SKM-1 treated with dmso at 0.1 percent for 144 hours (cell line): ENCODE data around the gene KCNJ18.
"Not testable (repeated sequence)": the region's sequence is repeated elsewhere in the genome, so short reads cannot be mapped to it uniquely, and the experiment has no call there.

Experiments used
- DNase-seq: peaks from one replicate; lab custom pipeline; 2025; ENCODE audit not compliant: unreplicated experiment; lab: John Stamatoyannopoulos, UW

KCNJ18 gene

GRCh38 chr17:21683897-21684296 is 8.4 kb upstream of the KCNJ18 start:
- not testable (repeated sequence) for DNase-seq

GRCh38 chr17:21684384-21684783 is 7.9 kb upstream of the KCNJ18 start:
- DNase-seq: not testable (repeated sequence)

DNA sequence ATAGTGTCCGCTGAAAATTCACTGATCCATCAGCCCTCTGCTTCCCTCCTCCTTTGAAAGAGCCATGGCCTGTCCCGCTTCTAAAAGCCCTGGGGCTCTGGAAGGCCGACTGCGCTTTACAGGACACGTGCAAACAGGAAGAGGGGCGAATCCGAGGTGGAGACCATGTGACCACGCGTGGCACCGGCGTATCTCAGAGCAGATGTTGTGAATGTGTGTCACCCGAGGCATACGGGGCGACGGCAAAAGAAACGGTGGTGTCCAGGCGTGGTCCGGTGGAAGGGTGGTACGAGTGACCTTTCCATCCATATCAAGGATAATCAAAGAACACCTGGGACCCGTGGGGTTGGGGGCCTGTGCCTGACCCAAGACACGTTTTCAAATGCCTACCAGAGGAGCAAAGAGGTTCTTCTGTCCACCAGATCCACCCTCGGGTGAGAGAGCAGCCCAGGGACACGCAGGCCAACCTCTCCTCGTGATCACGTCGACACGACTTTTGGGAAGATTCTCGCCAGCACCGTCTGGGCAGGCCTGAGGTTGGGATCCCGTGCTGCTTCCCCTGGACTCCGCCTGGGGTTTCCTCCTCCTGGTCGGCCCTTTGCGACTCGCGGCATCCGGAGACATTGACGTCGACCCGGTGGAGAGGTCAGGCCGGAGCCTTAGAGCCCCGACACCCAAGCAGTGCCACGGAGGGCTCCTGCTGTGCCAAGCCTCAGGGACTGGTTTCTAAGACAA is 7.1 kb upstream of the KCNJ18 start:
- not testable (repeated sequence) for DNase-seq

DNA sequence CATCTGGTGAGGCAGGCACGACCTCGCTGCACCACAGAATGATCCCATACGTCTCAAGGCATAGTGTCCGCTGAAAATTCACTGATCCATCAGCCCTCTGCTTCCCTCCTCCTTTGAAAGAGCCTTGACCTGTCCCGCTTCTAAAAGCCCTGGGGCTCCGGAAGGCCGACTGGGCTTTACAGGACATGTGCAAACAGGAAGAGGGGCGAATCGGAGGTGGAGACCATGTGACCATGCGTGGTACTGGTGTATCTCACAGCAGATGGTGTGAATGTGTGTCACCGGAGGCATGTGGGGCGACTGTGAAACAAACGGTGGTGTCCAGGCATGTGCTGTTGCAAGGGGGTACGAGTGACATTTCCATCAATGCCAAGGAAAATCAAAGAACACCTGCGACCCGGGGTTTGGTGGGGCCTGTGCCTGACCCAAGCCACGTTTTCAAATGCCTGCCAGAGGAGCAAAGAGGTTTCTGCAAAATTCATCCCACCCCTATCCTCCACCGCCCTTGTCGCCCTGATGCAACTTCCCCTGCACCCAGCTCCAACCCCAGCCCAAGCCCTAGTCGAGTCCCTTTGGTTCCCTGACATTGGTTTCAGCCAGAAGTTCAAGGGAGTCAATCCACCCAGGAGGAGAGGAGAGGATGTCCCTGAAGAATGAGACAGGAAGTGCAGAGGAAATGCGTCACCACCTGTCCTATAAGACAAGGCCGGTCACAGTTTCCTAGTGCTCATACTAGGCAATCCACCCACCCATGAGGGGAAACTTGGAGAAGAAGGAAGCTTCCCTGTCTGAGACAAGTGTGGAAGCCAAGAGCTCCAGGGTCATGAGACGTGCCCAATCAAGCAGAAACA is 5.9 kb upstream of the KCNJ18 start:
- DNase-seq: peak; percentile 13

DNA sequence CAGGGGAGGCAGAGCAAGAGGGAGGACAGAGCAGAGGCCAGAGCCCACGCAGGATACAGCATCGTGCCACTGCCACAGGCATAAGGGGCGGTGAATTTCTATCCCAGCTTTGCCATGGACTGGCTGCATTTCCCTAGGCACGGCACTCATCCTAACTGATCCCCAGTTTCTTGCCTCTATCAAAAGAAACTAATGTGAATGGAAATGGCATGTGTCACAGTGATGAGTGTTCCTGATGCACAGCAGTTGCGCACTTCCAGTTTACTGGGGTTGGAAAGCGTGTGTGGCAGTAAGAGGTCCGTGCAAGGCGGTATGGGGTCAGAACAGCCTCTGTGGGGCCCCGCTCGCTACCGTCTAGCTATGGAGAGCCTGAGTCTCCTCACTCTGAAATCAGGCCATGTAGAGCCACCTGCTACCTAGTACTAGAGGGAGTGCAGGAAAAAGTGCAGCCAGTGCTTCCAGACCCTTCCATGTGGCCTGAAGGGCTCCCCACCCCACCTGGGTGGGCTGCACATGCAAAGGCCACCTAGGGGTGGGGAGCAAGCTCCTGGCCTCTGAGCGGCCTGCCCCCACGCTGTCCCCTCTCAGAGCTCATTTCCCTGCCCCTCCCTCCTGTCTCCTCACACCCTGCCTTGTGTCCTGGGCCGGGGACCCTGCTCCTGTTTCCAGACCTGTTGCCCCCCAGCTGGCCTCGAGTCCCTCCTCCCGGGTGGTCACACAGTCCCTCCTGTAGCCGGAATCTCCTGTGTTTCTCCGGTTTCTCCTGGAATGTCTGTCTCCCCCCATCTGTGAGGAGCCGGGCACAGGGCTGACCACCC is 5.0 kb upstream of the KCNJ18 start:
- no peak for DNase-seq

DNA sequence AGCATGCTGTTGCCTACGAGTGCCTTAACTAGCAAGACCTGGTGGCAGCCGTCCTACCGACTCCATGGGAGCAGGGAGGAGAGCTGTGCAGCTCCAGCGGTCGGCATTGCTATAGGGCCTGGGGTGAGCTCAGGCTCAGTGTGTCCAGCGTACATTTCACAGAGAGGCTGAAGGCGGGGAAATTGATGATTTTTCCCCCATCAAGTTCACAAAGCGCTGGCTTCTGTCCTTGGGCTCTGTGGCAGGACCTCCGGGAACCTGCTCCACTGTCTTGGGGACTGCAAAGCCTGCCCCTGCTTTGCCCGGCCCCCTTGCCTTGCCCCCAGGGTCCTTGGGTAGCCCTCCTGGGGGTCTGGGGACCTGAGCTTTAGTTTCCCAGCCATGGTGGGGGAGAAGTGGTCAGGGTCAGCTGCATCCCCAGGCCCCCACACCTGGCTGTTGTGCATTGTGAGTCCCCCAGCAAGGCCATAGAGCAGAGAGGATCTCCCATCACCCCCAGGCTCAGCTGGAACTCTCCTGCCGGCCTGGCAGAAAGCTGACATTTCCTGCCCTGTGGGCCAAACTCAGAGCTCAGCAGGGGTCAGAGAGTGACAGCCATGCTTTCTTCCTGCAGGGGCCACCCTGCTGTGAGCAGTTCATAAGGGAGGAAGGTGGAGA is 3.9 kb upstream of the KCNJ18 start:
- no peak for DNase-seq

GRCh38 chr17:21689604-21690003 is 2.7 kb upstream of the KCNJ18 start:
- DNase-seq: no peak

- DNase-seq: not testable (repeated sequence)
Measured at GRCh38 chr17:21690811-21691210, 1.5 kb upstream of the KCNJ18 start.

GRCh38 chr17:21691481-21691880 is 842 bp upstream of the KCNJ18 start:
- DNase-seq: not testable (repeated sequence)

DNA sequence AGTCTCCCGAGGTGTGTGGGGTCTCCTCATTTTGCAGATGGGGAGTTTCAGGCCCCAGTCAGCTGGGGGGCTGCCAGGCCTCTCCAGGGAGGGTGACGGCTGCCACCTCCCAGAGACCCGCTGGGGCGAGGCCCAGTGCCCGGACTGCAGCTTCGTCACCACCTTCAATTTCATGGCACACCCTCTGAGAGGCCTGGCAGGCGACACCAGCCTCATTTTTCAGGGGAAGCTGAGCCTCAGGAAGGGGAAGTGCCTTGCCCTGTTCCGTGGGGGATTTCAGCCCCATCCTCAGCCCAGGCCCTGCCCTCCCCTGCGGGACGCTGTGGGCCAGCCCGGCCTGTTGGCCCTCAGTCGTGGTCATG is 362 bp downstream of the KCNJ18 start:
- DNase-seq: not testable (repeated sequence)

DNA sequence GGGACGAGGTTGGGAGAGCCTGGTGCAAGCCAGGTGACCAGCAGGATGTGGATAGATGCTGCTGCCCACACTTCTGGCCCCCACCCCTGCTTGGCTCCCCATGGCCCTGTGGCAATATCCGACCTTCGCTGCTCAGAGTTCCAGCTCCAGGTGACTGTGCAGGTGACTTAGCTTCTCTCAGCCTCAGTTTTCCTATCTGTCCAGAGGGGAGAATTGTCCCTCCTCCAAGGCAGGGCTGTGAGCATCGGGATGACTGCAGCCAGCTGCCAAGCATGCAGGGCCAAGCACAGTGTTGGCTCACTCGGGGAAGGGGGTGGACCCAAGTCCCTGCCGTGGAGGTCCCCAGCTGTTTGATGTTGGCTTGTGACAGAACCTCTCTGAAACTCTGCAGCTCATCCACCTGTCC is 1.1 kb downstream of the KCNJ18 start:
- not testable (repeated sequence) for DNase-seq

DNA sequence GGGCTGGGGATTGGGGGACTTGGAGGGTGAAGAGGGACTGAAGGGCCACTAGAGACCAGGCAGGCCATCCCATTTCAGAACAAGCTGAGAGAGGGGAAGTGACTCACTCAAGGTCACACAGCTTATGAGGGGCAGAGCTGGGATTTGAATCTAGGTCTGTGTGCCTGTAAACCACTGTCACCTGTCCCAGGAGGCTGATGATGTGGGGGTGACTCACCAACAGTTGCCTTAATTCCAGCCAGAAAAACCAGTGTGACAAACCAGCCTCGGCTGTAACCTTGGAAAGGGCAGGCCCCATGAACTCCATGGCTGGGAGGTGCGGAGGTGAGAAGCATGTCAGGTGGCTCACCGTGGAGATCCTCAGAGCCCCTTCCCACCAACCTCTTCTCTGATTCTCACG is 1.6 kb downstream of the KCNJ18 start:
- not testable (repeated sequence) for DNase-seq

GRCh38 chr17:21696227-21696626 is 3.9 kb downstream of the KCNJ18 start:
- DNase-seq: not testable (repeated sequence)

- not testable (repeated sequence) for DNase-seq
Measured at GRCh38 chr17:21696842-21697507, 4.7 kb downstream of the KCNJ18 start.

DNA sequence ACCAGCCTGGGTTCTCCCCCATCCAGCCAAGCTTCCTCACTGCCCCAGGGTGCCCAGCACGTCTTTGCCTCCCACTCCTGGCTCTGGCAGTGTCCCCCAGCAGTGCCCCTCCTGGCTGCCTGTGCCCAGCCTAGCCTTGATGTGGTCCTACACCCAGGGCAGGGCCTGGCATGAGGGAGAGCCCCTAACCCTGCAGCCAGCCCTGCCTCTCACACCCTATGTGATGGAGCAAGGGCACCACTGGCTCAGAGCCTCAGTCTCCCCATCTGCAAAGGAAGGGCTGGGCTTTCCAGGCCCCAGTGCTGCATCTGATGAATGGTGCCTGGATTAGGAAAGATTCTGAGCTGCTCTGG is 5.2 kb downstream of the KCNJ18 start:
- not testable (repeated sequence) for DNase-seq

- not testable (repeated sequence) for DNase-seq
Measured at GRCh38 chr17:21698437-21699075, 6.2 kb downstream of the KCNJ18 start.

DNA sequence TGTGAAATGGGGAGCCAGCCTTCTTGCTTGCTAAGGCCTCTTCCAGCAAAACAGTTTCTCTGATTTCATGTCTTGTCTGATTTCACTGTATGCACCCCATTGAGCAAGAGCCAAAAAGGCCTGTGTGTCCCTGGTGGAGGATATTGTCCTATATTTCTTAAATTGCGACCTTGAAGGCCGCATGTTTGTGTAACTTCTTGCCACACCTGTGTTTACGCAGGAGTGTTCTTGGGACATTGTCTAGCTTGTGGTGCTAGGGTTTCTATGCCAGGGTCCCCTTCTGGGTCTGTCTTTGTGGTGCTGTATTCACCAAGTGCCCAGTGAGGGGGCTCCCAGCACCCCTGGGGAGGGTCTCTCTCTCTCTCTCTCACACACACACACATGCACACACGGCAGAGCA is 6.8 kb downstream of the KCNJ18 start:
- DNase-seq: not testable (repeated sequence)

GRCh38 chr17:21699573-21700236 is 7.4 kb downstream of the KCNJ18 start:
- DNase-seq: not testable (repeated sequence)

DNA sequence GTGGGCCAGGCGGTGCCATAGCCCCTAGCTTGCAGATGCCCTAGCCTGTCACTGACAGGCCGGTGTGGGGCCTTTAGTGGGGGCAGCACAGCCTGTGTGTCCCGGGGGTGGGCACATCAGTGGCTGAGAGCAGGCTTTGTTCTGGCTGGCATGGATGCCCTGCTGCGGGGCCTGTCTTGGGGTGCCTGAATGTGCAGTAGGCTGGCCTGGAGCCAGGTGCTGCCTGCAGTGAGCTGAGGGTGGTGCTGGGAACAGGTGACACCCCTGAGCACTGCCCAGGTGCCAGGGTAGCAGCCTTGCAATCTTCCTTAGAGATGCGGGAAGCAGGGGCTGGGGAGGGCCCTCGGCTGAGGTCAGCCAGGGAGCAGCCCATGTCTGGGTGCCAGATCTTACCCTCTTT is 8.8 kb downstream of the KCNJ18 start:
- DNase-seq: not testable (repeated sequence)
